HUES48 (cell line): ENCODE results near the gene DAPK1.

Experiments used
- H3K27ac ChIP-seq: one replicate; pipeline ENCODE4 v1.7.0; 2013; ENCODE audit warnings: low read depth, low read length, inconsistent platforms
- H3K27me3 ChIP-seq: 2 replicates; pipeline ENCODE4 v1.6.1; 2013; ENCODE audit warnings: mild to moderate bottlenecking, low read length; ENCODE audit not compliant: control insufficient read depth, insufficient read depth
- H3K36me3 ChIP-seq: 2 replicates; pipeline ENCODE4 v1.6.1; 2013; ENCODE audit warnings: low read length; ENCODE audit not compliant: control insufficient read depth, insufficient read depth
- H3K4me1 ChIP-seq: 2 replicates; pipeline ENCODE4 v1.6.1; 2013; ENCODE audit warnings: mild to moderate bottlenecking, low read length; ENCODE audit not compliant: control insufficient read depth, insufficient read depth
- H3K4me3 ChIP-seq: 2 replicates; pipeline ENCODE4 v1.5.1; 2013; ENCODE audit warnings: mild to moderate bottlenecking, low read depth, low read length
- H3K9ac ChIP-seq: 2 replicates; pipeline ENCODE4 v1.6.1; 2013; ENCODE audit warnings: mild to moderate bottlenecking, low read depth, low read length, moderate library complexity
- H3K9me3 ChIP-seq: 2 replicates; pipeline ENCODE4 v1.6.1; 2013; ENCODE audit warnings: low read length; ENCODE audit not compliant: control insufficient read depth, insufficient read depth

DAPK1 gene

DNA sequence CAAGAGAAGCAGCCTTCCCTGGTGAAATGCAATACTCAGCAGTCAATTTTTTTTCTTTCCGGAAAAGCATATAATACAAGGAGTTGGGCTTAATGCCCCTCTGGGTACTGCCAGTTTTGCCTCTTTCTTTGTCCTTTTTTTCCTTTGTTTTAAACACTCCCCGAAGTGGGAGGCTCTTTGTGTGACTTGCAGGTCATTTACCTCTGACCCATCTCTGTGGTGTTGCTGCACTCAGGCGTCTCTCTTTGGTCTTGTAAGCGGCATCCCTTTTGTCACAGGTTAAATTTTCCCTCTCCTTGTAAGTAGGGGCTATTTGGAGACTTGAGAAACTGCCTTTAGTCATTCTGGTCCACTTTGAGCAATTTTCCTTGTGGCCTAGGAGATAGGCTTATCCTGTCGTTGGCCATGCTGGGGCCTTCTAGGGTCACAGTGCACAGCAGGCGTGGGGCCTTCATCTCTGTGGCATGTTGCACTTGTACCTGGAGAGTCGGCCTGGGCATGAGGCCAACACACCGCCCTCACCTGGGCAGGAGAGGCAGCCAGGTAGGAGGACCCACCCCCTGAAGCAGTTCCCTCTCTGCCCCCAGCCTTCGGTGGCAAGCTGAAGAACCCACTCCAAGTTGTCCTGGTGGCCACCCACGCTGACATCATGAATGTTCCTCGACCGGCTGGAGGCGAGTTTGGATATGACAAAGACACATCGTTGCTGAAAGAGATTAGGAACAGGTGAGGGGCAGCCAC is 200.6 kb downstream of the DAPK1 start:
- no peak overlapping the region for H3K4me3 ChIP-seq
- H3K36me3 ChIP-seq = peaks cover 83% of the 10 kb centered on the region

DNA sequence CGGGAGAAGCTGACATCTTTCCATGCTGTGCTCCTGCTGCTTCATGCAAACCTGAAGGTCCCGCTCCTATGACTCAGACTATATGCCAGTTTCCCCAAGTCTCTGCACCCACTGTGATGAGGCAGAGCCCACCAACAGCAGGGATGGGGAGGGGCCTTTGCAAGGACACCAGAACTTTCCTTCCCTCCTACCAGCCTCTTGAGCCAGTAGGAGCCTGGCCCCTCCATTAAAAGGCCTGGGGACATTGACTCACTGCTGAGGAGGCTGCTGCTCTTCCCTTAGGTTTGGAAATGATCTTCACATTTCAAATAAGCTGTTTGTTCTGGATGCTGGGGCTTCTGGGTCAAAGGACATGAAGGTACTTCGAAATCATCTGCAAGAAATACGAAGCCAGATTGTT is 202.2 kb downstream of the DAPK1 start:
- Histone ChIP-seq H3K4me1 (peaks cover 3% of the 10 kb centered on the region; the same call in 1 of the 2 replicates), H3K36me3 (peaks cover 80% of the 10 kb centered on the region), H3K9me3 (no peaks in the 10 kb centered on the region), H3K9ac (no peak overlapping the region), H3K27me3 (no peaks in the 10 kb centered on the region), H3K27ac (no peak overlapping the region), H3K4me3 (no peak overlapping the region)

More for the DNA sequence above, 200.6 kb downstream of the DAPK1 start:
- Histone ChIP-seq H3K4me1 (peaks cover 3% of the 10 kb centered on the region; the same call in 1 of the 2 replicates), H3K9me3 (no peaks in the 10 kb centered on the region), H3K9ac (no peak overlapping the region), H3K27me3 (no peaks in the 10 kb centered on the region), H3K27ac (no peak overlapping the region)

DNA sequence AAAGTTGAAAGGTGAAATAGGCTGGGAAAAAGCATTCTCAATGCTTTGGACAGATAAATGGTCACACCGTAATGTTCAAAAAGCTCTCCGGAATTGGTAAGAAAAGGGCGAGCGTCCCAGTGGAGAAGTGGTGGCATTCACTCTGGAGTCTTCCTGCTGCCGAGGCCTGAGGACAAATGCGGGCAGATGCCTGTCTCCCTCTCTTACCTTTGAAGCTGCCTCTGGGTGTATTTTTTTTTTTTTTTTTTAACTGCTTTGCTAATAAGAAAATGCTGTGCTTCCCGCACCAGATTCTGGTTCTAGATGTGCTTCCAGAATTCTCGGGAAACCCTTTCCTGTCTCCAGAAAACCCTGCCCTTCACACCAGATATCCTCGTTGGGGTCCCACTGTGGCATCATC is 203.8 kb downstream of the DAPK1 start:
- Histone ChIP-seq H3K27ac (peak overlapping the region; percentile 47), H3K36me3 (peaks cover 82% of the 10 kb centered on the region), H3K4me1 (peaks cover 3% of the 10 kb centered on the region; the same call in 1 of the 2 replicates), H3K27me3 (no peaks in the 10 kb centered on the region), H3K4me3 (no peak overlapping the region), H3K9ac (no peak overlapping the region), H3K9me3 (no peaks in the 10 kb centered on the region)

DNA sequence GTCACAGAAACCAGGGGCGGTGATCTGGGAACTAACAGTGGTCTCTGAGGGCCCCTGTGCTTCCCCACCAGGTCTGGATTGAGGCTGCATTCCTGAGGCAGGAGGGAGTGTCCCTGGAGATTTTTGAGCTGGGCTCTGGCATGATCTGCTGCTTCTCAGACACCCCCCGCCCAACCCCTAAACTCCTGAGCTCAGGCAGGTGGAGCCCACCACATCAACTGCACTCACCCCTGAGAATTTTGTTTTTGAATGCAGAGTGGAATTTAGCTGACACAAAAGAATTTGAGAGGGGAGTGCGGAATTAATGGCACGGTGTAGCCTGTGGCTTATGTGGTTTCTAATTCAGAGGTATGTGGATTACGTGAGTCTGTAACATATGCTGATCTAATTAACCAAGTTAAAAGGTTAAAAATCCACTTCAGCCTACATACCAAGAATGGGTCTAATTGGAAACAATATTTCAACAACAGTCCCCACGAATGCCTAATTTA is 204.3 kb downstream of the DAPK1 start:
- H3K36me3 ChIP-seq = peaks cover 82% of the 10 kb centered on the region
- peak overlapping the region; percentile 47 for H3K27ac ChIP-seq
- no peak overlapping the region for H3K9ac ChIP-seq
- peaks cover 3% of the 10 kb centered on the region; the same call in 1 of the 2 replicates for H3K4me1 ChIP-seq
- no peaks in the 10 kb centered on the region for H3K9me3 ChIP-seq
- H3K4me3 ChIP-seq = no peak overlapping the region
- H3K27me3 ChIP-seq = no peaks in the 10 kb centered on the region

DNA sequence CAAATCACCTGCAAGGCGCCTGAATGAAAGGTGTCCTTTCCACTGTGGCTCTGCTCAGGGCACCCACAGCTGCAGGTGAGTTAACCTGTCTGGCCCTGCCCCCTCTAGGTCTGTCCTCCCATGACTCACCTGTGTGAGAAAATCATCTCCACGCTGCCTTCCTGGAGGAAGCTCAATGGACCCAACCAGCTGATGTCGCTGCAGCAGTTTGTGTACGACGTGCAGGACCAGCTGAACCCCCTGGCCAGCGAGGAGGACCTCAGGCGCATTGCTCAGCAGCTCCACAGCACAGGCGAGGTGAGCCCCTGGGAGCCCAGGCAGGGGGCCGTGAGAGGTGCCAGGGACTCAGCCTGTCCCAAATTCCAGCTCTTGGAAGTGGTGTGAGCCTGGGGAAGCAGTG is 205.3 kb downstream of the DAPK1 start:
- Histone ChIP-seq H3K4me3 (no peak overlapping the region), H3K36me3 (peaks cover 82% of the 10 kb centered on the region), H3K9ac (no peak overlapping the region), H3K27ac (no peak overlapping the region), H3K27me3 (no peaks in the 10 kb centered on the region), H3K9me3 (no peaks in the 10 kb centered on the region), H3K4me1 (peaks cover 3% of the 10 kb centered on the region; the same call in 1 of the 2 replicates)

DNA sequence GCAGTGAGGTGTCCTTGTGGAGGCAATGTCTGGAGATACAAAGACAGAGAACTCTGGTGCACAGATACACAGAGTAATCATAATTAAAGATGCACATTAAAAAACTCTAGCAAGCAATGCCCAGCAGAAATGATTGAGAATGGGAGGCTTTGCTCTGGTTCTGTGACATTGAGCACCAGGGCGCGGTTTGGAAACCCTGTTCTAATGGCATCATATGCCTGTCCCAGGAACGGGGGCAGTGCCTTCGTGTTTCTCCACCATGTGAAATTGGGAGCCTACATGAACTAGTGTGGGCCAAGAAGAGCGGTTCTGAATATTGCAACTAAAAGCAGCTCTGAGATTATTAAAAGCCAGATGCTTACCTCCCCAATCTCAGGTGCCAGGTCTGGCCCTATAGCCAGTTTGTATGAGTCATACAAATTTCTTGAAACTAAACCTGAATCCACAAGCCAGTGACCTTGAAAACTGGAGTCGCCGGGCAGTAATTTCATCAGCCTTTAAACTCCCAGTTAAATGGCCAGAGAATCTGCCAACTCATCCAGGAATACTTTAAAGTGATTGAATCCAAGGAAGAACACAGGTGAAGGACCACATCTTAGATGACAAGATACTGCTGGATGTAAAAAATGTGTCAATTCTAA is 206.1 kb downstream of the DAPK1 start:
- H3K9ac ChIP-seq = no peak overlapping the region
- H3K36me3 ChIP-seq = peaks cover 81% of the 10 kb centered on the region
- no peaks in the 10 kb centered on the region for H3K27me3 ChIP-seq
- peaks cover 3% of the 10 kb centered on the region; the same call in 1 of the 2 replicates for H3K4me1 ChIP-seq
- H3K27ac ChIP-seq = no peak overlapping the region
- H3K4me3 ChIP-seq = no peak overlapping the region
- H3K9me3 ChIP-seq = no peaks in the 10 kb centered on the region

DNA sequence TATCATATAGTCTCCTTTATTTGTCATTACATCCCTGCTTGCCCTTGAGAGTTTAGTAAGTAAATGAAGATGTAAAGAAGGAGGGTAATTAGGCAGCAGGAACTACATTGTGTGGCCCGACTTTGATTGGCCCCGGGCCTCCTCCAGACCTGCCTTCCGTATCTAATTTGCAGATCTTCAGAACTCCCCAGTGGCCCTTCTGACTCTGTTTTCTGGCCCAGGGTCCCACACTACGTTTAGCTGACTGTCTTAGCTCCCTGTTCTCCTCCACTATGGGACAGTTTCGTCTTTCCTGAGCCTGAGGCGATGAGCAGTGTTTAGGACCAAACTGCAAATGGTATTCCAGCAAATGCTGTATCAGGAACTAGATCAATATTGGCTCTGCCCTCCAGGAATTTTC is 206.7 kb downstream of the DAPK1 start:
- H3K27ac ChIP-seq = no peak overlapping the region
- H3K4me1 ChIP-seq = peaks cover 3% of the 10 kb centered on the region; the same call in 1 of the 2 replicates
- H3K9me3 ChIP-seq = no peaks in the 10 kb centered on the region
- peaks cover 81% of the 10 kb centered on the region for H3K36me3 ChIP-seq
- H3K4me3 ChIP-seq = no peak overlapping the region
- H3K27me3 ChIP-seq = no peaks in the 10 kb centered on the region
- H3K9ac ChIP-seq = no peak overlapping the region

DNA sequence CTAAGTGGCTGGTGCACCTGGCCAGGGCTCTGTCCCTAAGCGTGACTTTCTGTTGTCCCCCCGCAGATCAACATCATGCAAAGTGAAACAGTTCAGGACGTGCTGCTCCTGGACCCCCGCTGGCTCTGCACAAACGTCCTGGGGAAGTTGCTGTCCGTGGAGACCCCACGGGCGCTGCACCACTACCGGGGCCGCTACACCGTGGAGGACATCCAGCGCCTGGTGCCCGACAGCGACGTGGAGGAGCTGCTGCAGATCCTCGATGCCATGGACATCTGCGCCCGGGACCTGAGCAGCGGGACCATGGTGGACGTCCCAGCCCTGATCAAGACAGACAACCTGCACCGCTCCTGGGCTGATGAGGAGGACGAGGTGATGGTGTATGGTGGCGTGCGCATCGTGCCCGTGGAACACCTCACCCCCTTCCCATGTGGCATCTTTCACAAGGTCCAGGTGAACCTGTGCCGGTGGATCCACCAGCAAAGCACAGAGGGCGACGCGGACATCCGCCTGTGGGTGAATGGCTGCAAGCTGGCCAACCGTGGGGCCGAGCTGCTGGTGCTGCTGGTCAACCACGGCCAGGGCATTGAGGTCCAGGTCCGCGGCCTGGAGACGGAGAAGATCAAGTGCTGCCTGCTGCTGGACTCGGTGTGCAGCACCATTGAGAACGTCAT is 208.5 kb downstream of the DAPK1 start:
- Histone ChIP-seq H3K4me3 (no peak overlapping the region), H3K27me3 (no peaks in the 10 kb centered on the region), H3K9me3 (no peaks in the 10 kb centered on the region), H3K27ac (no peak overlapping the region), H3K4me1 (peaks cover 3% of the 10 kb centered on the region; the same call in 1 of the 2 replicates), H3K9ac (no peak overlapping the region), H3K36me3 (peaks cover 67% of the 10 kb centered on the region)

DNA sequence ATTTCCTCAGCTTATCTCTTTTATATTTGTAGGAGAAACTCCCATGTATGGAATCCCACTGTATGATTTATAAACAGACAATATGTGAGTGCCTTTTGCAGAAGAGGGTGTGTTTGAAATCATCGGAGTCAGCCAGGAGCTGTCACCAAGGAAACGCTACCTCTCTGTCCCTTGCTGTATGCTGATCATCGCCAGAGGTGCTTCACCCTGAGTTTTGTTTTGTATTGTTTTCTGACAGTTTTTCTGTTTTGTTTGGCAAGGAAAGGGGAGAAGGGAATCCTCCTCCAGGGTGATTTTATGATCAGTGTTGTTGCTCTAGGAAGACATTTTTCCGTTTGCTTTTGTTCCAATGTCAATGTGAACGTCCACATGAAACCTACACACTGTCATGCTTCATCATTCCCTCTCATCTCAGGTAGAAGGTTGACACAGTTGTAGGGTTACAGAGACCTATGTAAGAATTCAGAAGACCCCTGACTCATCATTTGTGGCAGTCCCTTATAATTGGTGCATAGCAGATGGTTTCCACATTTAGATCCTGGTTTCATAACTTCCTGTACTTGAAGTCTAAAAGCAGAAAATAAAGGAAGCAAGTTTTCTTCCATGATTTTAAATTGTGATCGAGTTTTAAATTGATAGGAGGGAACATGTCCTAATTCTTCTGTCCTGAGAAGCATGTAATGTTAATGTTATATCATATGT is 210.3 kb downstream of the DAPK1 start:
- Histone ChIP-seq H3K27me3 (no peaks in the 10 kb centered on the region), H3K27ac (no peak overlapping the region), H3K9me3 (no peaks in the 10 kb centered on the region), H3K9ac (no peak overlapping the region), H3K4me3 (no peak overlapping the region), H3K36me3 (peaks cover 50% of the 10 kb centered on the region), H3K4me1 (no peaks in the 10 kb centered on the region)

DNA sequence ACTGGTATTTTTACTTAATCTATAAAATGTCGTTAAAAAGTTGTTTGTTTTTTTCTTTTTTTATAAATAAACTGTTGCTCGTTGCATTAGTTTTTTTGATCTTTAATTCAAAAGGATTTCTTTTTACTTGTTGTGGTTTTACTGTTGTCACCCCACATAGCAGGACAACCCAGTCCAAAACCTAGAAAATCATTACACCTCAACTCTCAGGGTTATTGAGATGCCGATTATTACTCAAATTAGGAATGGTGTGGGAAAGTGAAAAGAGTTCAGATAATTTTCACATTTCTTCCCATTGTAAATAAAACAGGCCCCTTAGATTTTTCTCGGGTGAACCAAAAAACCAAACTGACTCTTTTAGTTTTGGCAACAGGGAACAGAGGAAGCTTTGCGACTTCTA is 210.9 kb downstream of the DAPK1 start:
- H3K9me3 ChIP-seq = no peaks in the 10 kb centered on the region
- H3K27ac ChIP-seq = no peak overlapping the region
- no peak overlapping the region for H3K4me3 ChIP-seq
- H3K9ac ChIP-seq = no peak overlapping the region
- peaks cover 44% of the 10 kb centered on the region for H3K36me3 ChIP-seq
- H3K27me3 ChIP-seq = no peaks in the 10 kb centered on the region
- no peaks in the 10 kb centered on the region for H3K4me1 ChIP-seq
